Skeletal muscle tissue (tissue), 4 donors: Measurements from ENCODE around the gene UGT3A2. TPM values are rescaled to one million over a fixed set of nuclear protein-coding genes. Genes with fewer than 3 reads are reported as not detected.
A peak's percentile ranks its signal among the peaks of the same experiment; 100 is the strongest.

Experiments
- H3K27ac ChIP-seq: one replicate; pipeline ENCODE4 v1.7.0; 2013; ENCODE audit warnings: mild to moderate bottlenecking, low read depth, low read length, inconsistent platforms
- H3K27me3 ChIP-seq, 3 donors: one replicate each; pipeline ENCODE4 v1.7.0; 2013; ENCODE audit warnings: low read length in 3 of 3; ENCODE audit not compliant: control insufficient read depth in 3 of 3, insufficient read depth in 3 of 3
- H3K36me3 ChIP-seq, 3 donors: one replicate each; pipeline ENCODE4 v1.7.0; 2013; ENCODE audit warnings: low read length in 3 of 3; ENCODE audit not compliant: control insufficient read depth in 3 of 3, insufficient read depth in 3 of 3
- H3K4me1 ChIP-seq, 3 donors: one replicate each; pipeline ENCODE4 v1.7.0; 2013; ENCODE audit warnings: low read length in 3 of 3, mild to moderate bottlenecking in 3 of 3; ENCODE audit not compliant: control insufficient read depth in 3 of 3, insufficient read depth in 3 of 3
- H3K4me3 ChIP-seq, 3 donors: one replicate each; pipeline ENCODE4 v1.7.0; 2013; ENCODE audit warnings: low read length in 3 of 3
- H3K9ac ChIP-seq, 3 donors: one replicate each; pipeline ENCODE4 v1.7.0; 2013; ENCODE audit warnings: low read length in 3 of 3, mild to moderate bottlenecking in 3 of 3, moderate library complexity in 2 of 3, low read depth in 1 of 3
- H3K9me3 ChIP-seq, 3 donors: one replicate each; pipeline ENCODE4 v1.7.0; 2013; ENCODE audit warnings: low read length in 3 of 3; ENCODE audit not compliant: control insufficient read depth in 3 of 3
- total RNA-seq: library from RNA; depleted of rRNA; stranded (reverse); fragments of >200 nt; gene quantifications from one replicate; pipeline ENCODE4 v1.2.3, GENCODE V29; 2014
- donor health status: Osteomylitis.

The UGT3A2 gene
- total RNA-seq: under 0.01 TPM

- H3K9me3 ChIP-seq: no peaks in the 10 kb centered on the region
- H3K4me1 ChIP-seq: peaks cover 4 to 9% (median 8%) of the 10 kb centered on the region in 3 donors
- H3K9ac ChIP-seq: peak within 1 kb of the TSS in 2 of 3 donors; percentile 20 to 66
- H3K4me3 ChIP-seq: peak within 1 kb of the TSS; percentile 38 to 65 (median 58)
- peaks cover 12 to 16% (median 15%) of the 10 kb centered on the region in 3 donors for H3K27me3 ChIP-seq
- no peaks in the 10 kb centered on the region for H3K36me3 ChIP-seq
- H3K27ac ChIP-seq: no peak within 1 kb of the TSS
These were observed at the start of gene UGT3A2 for GRCh38 chr5:36066540-36067210. Gene UGT3A2 (minus strand): TSS chr5:36066882. CDS start chr5:36066789, 93 bp downstream.

- H3K4me1 ChIP-seq: no peaks in the 10 kb centered on the region
- peaks cover 13 to 40% (median 24%) of the 10 kb centered on the region in 3 donors for H3K36me3 ChIP-seq
- no peak overlapping the region for H3K27ac ChIP-seq
- H3K9me3 ChIP-seq: no peaks in the 10 kb centered on the region
- H3K27me3 ChIP-seq: no peaks in the 10 kb centered on the region
- no peak overlapping the region for H3K4me3 ChIP-seq
- no peak overlapping the region for H3K9ac ChIP-seq
These were observed 44.6 kb upstream of the UGT3A2 start for GRCh38 chr5:36111238-36111637.

- no peaks in the 10 kb centered on the region for H3K27me3 ChIP-seq
- no peak overlapping the region for H3K9ac ChIP-seq
- no peaks in the 10 kb centered on the region for H3K4me1 ChIP-seq
- no peak overlapping the region for H3K4me3 ChIP-seq
- H3K36me3 ChIP-seq: peaks cover 15 to 41% (median 28%) of the 10 kb centered on the region in 3 donors
- no peaks in the 10 kb centered on the region for H3K9me3 ChIP-seq
- no peak overlapping the region for H3K27ac ChIP-seq
These were observed 42.2 kb upstream of the UGT3A2 start for GRCh38 chr5:36108758-36109460.

GRCh38 chr5:36105819-36106218, 39.1 kb upstream of the UGT3A2 start:
- Histone ChIP-seq H3K4me1 (no peaks in the 10 kb centered on the region), H3K36me3 (peaks cover 10 to 37% (median 33%) of the 10 kb centered on the region in 3 donors), H3K9me3 (no peaks in the 10 kb centered on the region), H3K9ac (no peak overlapping the region), H3K4me3 (no peak overlapping the region), H3K27ac (no peak overlapping the region), H3K27me3 (no peaks in the 10 kb centered on the region)

- no peaks in the 10 kb centered on the region for H3K4me1 ChIP-seq
- H3K36me3 ChIP-seq: peaks cover 2 to 15% (median 10%) of the 10 kb centered on the region in 3 donors
- H3K9me3 ChIP-seq: no peaks in the 10 kb centered on the region
- no peak overlapping the region for H3K27ac ChIP-seq
- no peak overlapping the region for H3K4me3 ChIP-seq
- H3K27me3 ChIP-seq: no peaks in the 10 kb centered on the region
- no peak overlapping the region for H3K9ac ChIP-seq
These were observed 33.1 kb upstream of the UGT3A2 start for GRCh38 chr5:36099748-36100147.

- Histone ChIP-seq H3K27ac (no peak overlapping the region), H3K9ac (no peak overlapping the region), H3K4me1 (no peaks in the 10 kb centered on the region), H3K9me3 (peaks cover 0 to 2% (median 0%) of the 10 kb centered on the region in 3 donors), H3K27me3 (no peaks in the 10 kb centered on the region), H3K4me3 (no peak overlapping the region), H3K36me3 (no peaks in the 10 kb centered on the region)
These were observed 29.8 kb upstream of the UGT3A2 start for GRCh38 chr5:36096486-36096885.

GRCh38 chr5:36089989-36090388, 23.3 kb upstream of the UGT3A2 start:
- no peaks in the 10 kb centered on the region for H3K36me3 ChIP-seq
- no peak overlapping the region for H3K9ac ChIP-seq
- H3K27ac ChIP-seq: no peak overlapping the region
- H3K27me3 ChIP-seq: no peaks in the 10 kb centered on the region
- H3K4me3 ChIP-seq: no peak overlapping the region
- H3K9me3 ChIP-seq: peaks cover 0 to 2% (median 0%) of the 10 kb centered on the region in 3 donors
- H3K4me1 ChIP-seq: no peaks in the 10 kb centered on the region

- Histone ChIP-seq H3K36me3 (no peaks in the 10 kb centered on the region), H3K9me3 (no peaks in the 10 kb centered on the region), H3K9ac (no peak overlapping the region), H3K27me3 (peaks cover 0 to 6% (median 0%) of the 10 kb centered on the region in 3 donors), H3K27ac (no peak overlapping the region), H3K4me1 (no peaks in the 10 kb centered on the region), H3K4me3 (no peak overlapping the region)
These were observed 12.6 kb upstream of the UGT3A2 start for GRCh38 chr5:36079200-36079781.

GRCh38 chr5:36078430-36078829, 11.7 kb upstream of the UGT3A2 start:
- no peak overlapping the region for H3K4me3 ChIP-seq
- H3K36me3 ChIP-seq: no peaks in the 10 kb centered on the region
- peaks cover 0 to 6% (median 0%) of the 10 kb centered on the region in 3 donors for H3K27me3 ChIP-seq
- no peaks in the 10 kb centered on the region for H3K9me3 ChIP-seq
- H3K27ac ChIP-seq: no peak overlapping the region
- no peak overlapping the region for H3K9ac ChIP-seq
- no peaks in the 10 kb centered on the region for H3K4me1 ChIP-seq
